ENCODE measurements around the gene ATP7B. TPM values are rescaled to one million over a fixed set of nuclear protein-coding genes. Genes with fewer than 3 reads are reported as not detected.

ATP7B gene
- total RNA-seq, 1 donor: 5.6 TPM

- DNase-seq (ENCODE audit: low read depth): no peak
- TF ChIP-seq CTCF (IDR thresholded peaks at IDR 0.05; ENCODE audit: insufficient read depth, low read depth, low read length): no peak
- H3K4me3 ChIP-seq (ENCODE audit: low read depth, low read length): no peak overlapping the region
These were observed 69.1 kb downstream of the ATP7B start for GRCh38 chr13:51942189-51942588.

GRCh38 chr13:51938454-51938853 is 72.8 kb downstream of the ATP7B start:
- no peak for TF ChIP-seq CTCF (IDR thresholded peaks at IDR 0.05; ENCODE audit: insufficient read depth, low read depth, low read length)
- H3K4me3 ChIP-seq (ENCODE audit: low read depth, low read length): no peak overlapping the region

GRCh38 chr13:51937320-51938290 is 73.6 kb downstream of the ATP7B start:
- H3K4me3 ChIP-seq (ENCODE audit: low read depth, low read length): no peak overlapping the region
- TF ChIP-seq CTCF (IDR thresholded peaks at IDR 0.05; ENCODE audit: insufficient read depth, low read depth, low read length): no peak
- DNase-seq (ENCODE audit: low read depth): no peak

More at GRCh38 chr13:51938454-51938853, 72.8 kb downstream of the ATP7B start:
- DNase-seq (ENCODE audit: low read depth): no peak

- DNase-seq (ENCODE audit: low read depth): peak; percentile 4
- peak; percentile 39 for TF ChIP-seq CTCF (IDR thresholded peaks at IDR 0.05; ENCODE audit: insufficient read depth, low read depth, low read length)
- H3K4me3 ChIP-seq (ENCODE audit: low read depth, low read length): no peak overlapping the region
These were observed 75.7 kb downstream of the ATP7B start for GRCh38 chr13:51935326-51936171.

GRCh38 chr13:51934461-51935087 is 76.7 kb downstream of the ATP7B start:
- no peak overlapping the region for H3K4me3 ChIP-seq (ENCODE audit: low read depth, low read length)
- no peak for DNase-seq (ENCODE audit: low read depth)
- TF ChIP-seq CTCF (IDR thresholded peaks at IDR 0.05; ENCODE audit: insufficient read depth, low read depth, low read length): no peak

- H3K4me3 ChIP-seq (ENCODE audit: low read depth, low read length): no peak overlapping the region
- no peak for TF ChIP-seq CTCF (IDR thresholded peaks at IDR 0.05; ENCODE audit: insufficient read depth, low read depth, low read length)
- no peak for DNase-seq (ENCODE audit: low read depth)
These were observed 77.7 kb downstream of the ATP7B start for GRCh38 chr13:51933466-51934058.
